ENCODE results near the gene HOXA4.

DNA sequence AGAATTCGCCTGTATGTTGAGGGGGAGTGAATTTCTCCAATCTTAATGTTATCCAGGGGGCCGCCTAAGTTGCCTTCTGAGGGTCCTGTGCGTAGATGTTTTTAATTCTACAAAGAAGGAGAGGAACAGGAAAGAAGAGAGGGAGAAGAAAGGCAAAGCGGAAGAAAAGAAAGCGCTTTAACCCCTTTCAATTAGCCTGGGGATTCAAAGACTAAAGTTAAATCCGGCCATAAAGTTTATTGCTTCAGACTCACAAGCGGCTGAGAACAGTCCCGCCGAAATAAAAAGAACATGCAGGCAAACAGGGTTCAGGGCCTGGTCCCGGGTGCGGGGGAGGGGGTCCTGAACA lies 8.4 kb upstream of the HOXA4 start:
- no peak for TF ChIP-seq POLR2AphosphoS5 (IDR thresholded peaks at IDR 0.05; ENCODE audit: low read depth, low read length)
- TF ChIP-seq YY1 (IDR thresholded peaks at IDR 0.05; ENCODE audit: extremely low read depth, insufficient replicate concordance, low read depth, low read length), result no peak
- no peak for TF ChIP-seq EZH2 (IDR thresholded peaks at IDR 0.05)
- no peak for TF ChIP-seq CTCF (IDR thresholded peaks at IDR 0.05 in 2 of 3, conservative IDR thresholded peaks at IDR 0.05 in 1 of 3; ENCODE audit: borderline replicate concordance in 1 of 3, insufficient read depth in 1 of 3, low read depth in 2 of 3, low read length in 2 of 3)
